GM12801 (cell line): ENCODE results near the gene CHSY1.

Experiments
- CTCF ChIP-seq: IDR thresholded peaks from one replicate; pipeline ENCODE4 v1.5.1; 2011; ENCODE audit warnings: control low read depth; ENCODE audit not compliant: insufficient read length; ENCODE audit errors: extremely low read depth

Gene CHSY1

DNA sequence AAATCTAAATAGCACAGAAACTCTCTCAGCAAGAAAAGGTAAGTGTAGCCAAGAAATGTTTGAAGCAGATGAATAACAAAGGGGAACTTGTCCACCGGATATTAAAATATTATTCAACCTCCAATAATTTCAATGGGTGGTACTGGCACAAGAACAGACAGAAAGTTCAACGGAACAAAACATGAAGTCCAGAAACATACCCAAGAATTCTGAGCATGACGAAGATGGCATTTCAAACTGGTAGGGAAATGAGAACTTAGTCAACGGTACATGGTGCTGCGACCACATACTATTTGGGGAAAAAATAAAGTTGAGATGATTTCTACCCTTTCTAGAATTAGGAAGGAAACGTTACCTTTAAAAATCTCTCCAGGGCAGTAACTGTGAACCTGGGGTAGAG, 5.5 kb downstream of the CHSY1 start:
- no peak for TF ChIP-seq CTCF

- no peak for TF ChIP-seq CTCF
These were observed 6.8 kb downstream of the CHSY1 start for GRCh38 chr15:101244889-101245668.

DNA sequence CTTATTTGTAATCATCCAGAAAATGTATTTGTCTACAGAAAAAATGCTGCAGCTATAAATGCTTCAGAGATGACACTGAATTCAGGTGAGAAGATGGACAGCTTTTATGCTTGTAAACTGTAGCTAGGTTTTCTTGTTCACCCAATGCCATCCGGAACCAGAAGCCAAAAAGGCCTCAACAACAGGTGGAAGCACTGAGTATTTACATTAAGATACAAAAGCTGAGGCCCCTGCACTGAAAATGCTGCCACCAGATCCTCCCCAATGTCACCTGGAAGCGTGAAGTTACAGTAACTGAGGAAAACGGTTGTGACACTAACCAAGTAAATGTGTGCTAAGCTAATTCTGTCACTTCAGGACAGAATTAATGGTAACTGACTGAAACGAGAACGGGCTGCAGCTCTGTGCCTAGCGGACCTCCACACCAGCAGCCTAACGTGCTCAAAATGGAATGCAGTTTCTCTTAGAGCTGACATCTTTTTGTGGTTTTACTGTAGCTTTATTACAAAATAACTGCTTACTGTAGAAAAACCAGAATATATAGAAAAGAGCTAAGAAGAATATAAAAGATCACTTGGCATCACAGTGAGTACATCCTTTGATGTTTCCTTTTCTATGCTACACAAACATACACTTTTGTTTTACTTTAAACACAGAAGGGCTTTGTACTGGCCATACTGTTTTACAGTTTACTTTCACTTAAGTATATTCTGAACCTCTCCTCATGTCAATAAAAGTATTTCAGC, 7.6 kb downstream of the CHSY1 start:
- no peak for TF ChIP-seq CTCF

DNA sequence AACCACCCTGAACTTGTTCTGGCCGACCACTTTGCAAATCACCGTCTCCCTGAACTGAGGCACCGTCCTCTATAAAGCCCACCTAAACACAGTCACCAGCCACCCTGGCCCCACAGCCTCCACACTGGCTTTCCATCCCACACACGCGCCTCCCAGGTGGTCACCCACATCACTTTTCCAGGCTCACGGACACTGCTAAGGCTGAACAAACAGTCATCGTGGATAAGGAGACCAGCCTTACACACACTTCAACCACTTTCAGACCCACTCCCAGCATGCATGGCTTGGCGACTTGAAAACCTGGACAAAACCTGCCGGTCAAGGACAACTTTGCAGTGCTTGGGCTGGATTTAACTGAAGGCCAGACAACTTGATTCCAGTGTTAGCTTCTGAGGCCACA, 8.4 kb downstream of the CHSY1 start:
- TF ChIP-seq CTCF, result no peak

DNA sequence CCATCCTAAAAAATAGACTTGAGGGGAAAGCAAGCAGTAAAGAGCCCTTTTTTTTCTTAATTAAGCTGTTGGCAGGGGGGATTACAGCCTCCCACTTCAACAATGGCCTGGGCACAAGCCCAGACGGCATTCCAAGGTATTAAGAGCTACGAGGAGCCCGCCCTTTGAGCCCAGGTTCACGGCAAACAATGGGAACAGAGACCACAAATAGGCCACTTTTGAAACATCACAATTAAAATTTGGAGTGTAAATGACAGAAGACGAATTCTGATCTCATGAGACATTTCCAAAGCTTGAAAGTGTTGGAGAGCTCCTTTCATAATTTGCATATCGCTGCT, 8.9 kb downstream of the CHSY1 start:
- no peak for TF ChIP-seq CTCF

DNA sequence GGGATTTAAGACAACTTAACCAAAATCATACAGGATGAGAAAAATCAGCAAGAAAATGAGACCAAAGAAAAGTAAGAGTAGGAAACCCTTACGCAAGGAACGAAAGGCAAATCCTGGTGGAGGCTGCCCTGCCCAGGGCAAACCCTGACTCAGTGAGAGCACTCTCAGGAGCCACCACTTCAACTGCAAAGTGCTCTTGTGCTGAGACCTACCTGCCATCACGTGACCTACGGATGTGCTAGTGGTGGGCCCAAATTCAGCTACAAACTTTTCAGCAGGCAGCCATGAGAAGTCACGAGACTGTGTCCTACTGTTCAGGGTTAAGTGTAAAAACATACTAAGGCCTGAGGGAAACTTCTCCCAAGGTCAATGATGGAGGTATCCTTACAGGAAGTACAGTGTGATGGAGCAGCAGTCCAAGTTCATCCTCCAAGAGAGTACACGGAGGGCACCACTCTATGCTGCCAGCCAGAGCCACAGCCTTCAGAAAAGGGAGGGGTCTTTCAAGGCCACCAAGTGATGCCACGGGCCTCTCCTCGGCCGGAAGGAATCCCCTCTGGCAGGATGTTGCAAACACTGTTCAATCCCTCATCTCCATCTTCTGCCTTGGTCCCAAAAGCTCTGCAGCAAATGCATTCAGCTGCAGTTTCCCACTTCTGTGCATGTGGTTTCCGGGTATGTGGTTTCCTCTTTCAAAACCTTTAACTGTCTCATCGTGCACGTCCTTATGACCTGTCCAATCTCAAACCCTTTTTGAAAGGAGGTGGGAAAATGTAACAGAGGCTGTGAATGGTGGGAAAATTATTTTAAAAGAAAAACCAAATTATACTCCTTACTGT, 9.5 kb downstream of the CHSY1 start:
- no peak for TF ChIP-seq CTCF

GRCh38 chr15:101240358-101240757, 11.5 kb downstream of the CHSY1 start:
- no peak for TF ChIP-seq CTCF
